Caco-2 (cell line): Measurements from ENCODE around the gene ZNF148. TPM values are rescaled to one million over a fixed set of nuclear protein-coding genes. Genes with fewer than 3 reads are reported as not detected.

Source experiments
- BruUV-seq: library from RNA; stranded (reverse); fragments of 400-500 nt; replicated peaks from 2 replicates; lab custom pipeline; 2021; lab: Mats Ljungman, UMichigan
- CTCF ChIA-PET: fragments of 300-600 bp; sonication (Branson Sonifier 250); formaldehyde crosslinking; loops from one replicate; lab custom pipeline; 2022; ENCODE audit warnings: antibody characterized with exemption; lab: Charles Lee
- POLR2A ChIA-PET: fragments of 300-600 bp; sonication (Branson Sonifier 250); formaldehyde crosslinking; loops from one replicate; lab custom pipeline; 2022; ENCODE audit warnings: antibody characterized with exemption; lab: Charles Lee
- DNase-seq, 2 experiments: peaks; one replicate each; pipeline versions ENCODE4 v3.0.0 to v3.0.0-alpha.2; 2020 to 2022
- H3K27me3 ChIP-seq: replicated peaks from 2 replicates; pipeline ENCODE4 v1.6.0; 2011; ENCODE audit warnings: low read length; ENCODE audit not compliant: control insufficient read depth, insufficient read depth
- H3K36me3 ChIP-seq: 2 replicates; pipeline ENCODE4 v1.5.1; 2011; ENCODE audit warnings: low read length; ENCODE audit not compliant: control insufficient read depth, insufficient read depth
- H3K4me1 ChIP-seq: fragments of 250-450 bp; sonication (Bioruptor Pico); 2 replicates; pipeline ENCODE4 v1.5.1; 2020; ENCODE audit warnings: mild to moderate bottlenecking
- H3K4me3 ChIP-seq: 2 replicates; pipeline ENCODE4 v1.5.1; 2011; ENCODE audit warnings: low read depth, mild to moderate bottlenecking, control low read depth, low read length
- H3K9me3 ChIP-seq: fragments of 250-450 bp; sonication (Bioruptor Pico); 2 replicates; pipeline ENCODE4 v1.5.1; 2020; ENCODE audit warnings: mild to moderate bottlenecking, moderate library complexity
- H3K27ac Mint-ChIP-seq: one replicate; pipeline ENCODE4 v1.8.0; 2022; ENCODE audit warnings: mixed read lengths; ENCODE audit not compliant: unreplicated experiment
- H3K27me3 Mint-ChIP-seq: one replicate; pipeline ENCODE4 v1.8.0; 2022; ENCODE audit warnings: mixed read lengths; ENCODE audit not compliant: insufficient read depth, unreplicated experiment
- H3K36me3 Mint-ChIP-seq: one replicate; pipeline ENCODE4 v1.8.0; 2022; ENCODE audit warnings: mild to moderate bottlenecking, mixed read lengths; ENCODE audit not compliant: insufficient read depth, unreplicated experiment
- H3K4me1 Mint-ChIP-seq: one replicate; pipeline ENCODE4 v1.8.0; 2022; ENCODE audit warnings: low read depth, mixed read lengths; ENCODE audit not compliant: unreplicated experiment
- H3K4me3 Mint-ChIP-seq: one replicate; pipeline ENCODE4 v1.8.0; 2022; ENCODE audit warnings: mild to moderate bottlenecking, moderate library complexity, mixed read lengths; ENCODE audit not compliant: unreplicated experiment
- H3K9me3 Mint-ChIP-seq: one replicate; pipeline ENCODE4 v1.8.0; 2022; ENCODE audit warnings: mixed read lengths; ENCODE audit not compliant: unreplicated experiment
- intact Hi-C: fragments of 100-400 bp; cut with micrococcal nuclease; formaldehyde crosslinking; loops from one replicate; pipeline ENCODE4 v1.10.0; 2022; ENCODE audit not compliant: unreplicated experiment
- total RNA-seq: library from RNA; stranded (reverse); gene quantifications from 2 replicates; pipeline ENCODE4 v1.2.3, GENCODE V29; 2022
- TF ChIP-seq, protein P1 (sequence below), 2 experiments: fragments of 200-600 bp in 1 of 2; IDR thresholded peaks; 1 replicate in 1 of 2; 2 replicates in 1 of 2; pipeline versions ENCODE4 v1.5.1 to v1.8.0; 2011 to 2022; ENCODE audit warnings: antibody characterized with exemption in 1 of 2, control low read depth in 1 of 2, inconsistent platforms in 1 of 2, low read depth in 1 of 2, low read length in 1 of 2, mild to moderate bottlenecking in 1 of 2, moderate library complexity in 1 of 2; ENCODE audit not compliant: insufficient read depth in 1 of 2, severe bottlenecking in 1 of 2, unreplicated experiment in 1 of 2

Gene ZNF148
- total RNA-seq, 1 experiment from 2014 or later, result 33.3 TPM

DNA sequence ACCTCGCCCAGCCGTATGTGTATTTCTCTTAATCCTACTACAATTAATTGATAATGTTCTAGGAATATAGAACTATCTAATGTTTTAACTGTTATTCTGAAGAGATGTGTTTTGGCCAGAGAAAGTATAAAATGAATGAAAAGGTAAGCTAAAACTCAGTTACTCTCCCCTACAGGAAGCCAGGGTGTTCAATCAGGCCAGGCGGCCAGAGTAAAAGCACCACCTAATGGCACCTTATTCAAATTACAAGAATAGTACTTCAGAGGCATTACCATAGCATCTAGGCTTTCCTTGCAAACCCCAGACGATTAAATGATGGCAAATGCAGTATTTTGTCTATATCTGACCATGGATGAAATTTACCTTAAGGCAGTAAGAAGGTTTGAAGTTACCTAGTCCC, 172.9 kb downstream of the ZNF148 start:
- BruUV-seq, result no TSS peak
- no peak for DNase-seq

DNA sequence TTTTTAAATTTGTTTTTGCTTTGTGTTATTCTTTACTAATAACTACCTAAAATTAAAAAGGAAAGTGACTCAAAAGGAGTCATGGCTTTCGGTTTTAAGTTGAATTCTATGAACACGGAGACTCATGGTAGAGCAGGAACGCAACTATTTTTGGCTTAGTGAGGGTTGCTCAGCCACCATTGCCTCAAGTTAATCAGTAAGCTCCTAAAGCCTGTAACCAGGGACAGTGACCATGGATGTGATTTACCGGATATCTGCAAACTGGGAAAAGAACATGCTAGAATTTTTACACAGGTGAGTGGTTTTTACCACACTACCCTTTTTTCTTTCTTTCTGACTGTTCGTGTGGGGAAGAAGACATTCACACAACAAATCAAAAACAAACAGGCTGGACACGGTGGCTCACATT, 174.4 kb downstream of the ZNF148 start:
- TF ChIP-seq, protein P1, sequence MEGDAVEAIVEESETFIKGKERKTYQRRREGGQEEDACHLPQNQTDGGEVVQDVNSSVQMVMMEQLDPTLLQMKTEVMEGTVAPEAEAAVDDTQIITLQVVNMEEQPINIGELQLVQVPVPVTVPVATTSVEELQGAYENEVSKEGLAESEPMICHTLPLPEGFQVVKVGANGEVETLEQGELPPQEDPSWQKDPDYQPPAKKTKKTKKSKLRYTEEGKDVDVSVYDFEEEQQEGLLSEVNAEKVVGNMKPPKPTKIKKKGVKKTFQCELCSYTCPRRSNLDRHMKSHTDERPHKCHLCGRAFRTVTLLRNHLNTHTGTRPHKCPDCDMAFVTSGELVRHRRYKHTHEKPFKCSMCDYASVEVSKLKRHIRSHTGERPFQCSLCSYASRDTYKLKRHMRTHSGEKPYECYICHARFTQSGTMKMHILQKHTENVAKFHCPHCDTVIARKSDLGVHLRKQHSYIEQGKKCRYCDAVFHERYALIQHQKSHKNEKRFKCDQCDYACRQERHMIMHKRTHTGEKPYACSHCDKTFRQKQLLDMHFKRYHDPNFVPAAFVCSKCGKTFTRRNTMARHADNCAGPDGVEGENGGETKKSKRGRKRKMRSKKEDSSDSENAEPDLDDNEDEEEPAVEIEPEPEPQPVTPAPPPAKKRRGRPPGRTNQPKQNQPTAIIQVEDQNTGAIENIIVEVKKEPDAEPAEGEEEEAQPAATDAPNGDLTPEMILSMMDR (IDR thresholded peaks at IDR 0.05; ENCODE audit: insufficient read depth in 1 of 2, low read depth in 1 of 2, low read length in 1 of 2, severe bottlenecking in 1 of 2, unreplicated experiment in 1 of 2), result no peak
- Mint-ChIP-seq H3K27me3 (no peaks in the 10 kb centered on the region), H3K9me3 (no peaks in the 10 kb centered on the region), H3K4me1 (no peaks in the 10 kb centered on the region), H3K27ac (no peak overlapping the region), H3K36me3 (peaks cover 7% of the 10 kb centered on the region), H3K4me3 (no peak overlapping the region)
- BruUV-seq, result no TSS peak
- Histone ChIP-seq H3K27me3 (no peaks in the 10 kb centered on the region), H3K4me1 (no peaks in the 10 kb centered on the region), H3K9me3 (no peaks in the 10 kb centered on the region), H3K4me3 (no peak overlapping the region), H3K36me3 (no peaks in the 10 kb centered on the region; the same call in 1 of the 2 replicates)
- CTCF ChIA-PET, result no interaction called here
- POLR2A ChIA-PET, result no interaction called here
- no peak for DNase-seq
- intact Hi-C loops, result no loop called here

More for the DNA sequence above, 172.9 kb downstream of the ZNF148 start:
- H3K9me3 Mint-ChIP-seq, result no peaks in the 10 kb centered on the region
- no peaks in the 10 kb centered on the region for H3K27me3 Mint-ChIP-seq
- intact Hi-C loops, result no loop called here
- CTCF ChIA-PET, result interaction anchor here (0.6 to 0.7 kb wide), 2 partner anchors 9 to 231 kb away, joined by 4 to 5 read pairs; no protein-coding TSS in a partner anchor
- no peak overlapping the region for H3K27ac Mint-ChIP-seq
- H3K36me3 ChIP-seq, result no peaks in the 10 kb centered on the region; the same call in 1 of the 2 replicates
- H3K4me1 Mint-ChIP-seq, result no peaks in the 10 kb centered on the region
- H3K4me3 Mint-ChIP-seq, result no peak overlapping the region
- H3K4me1 ChIP-seq, result no peaks in the 10 kb centered on the region
- peaks cover 7% of the 10 kb centered on the region for H3K36me3 Mint-ChIP-seq
- no peaks in the 10 kb centered on the region for H3K9me3 ChIP-seq
- no peak overlapping the region for H3K4me3 ChIP-seq
- TF ChIP-seq, protein P1 (IDR thresholded peaks at IDR 0.05; ENCODE audit: insufficient read depth in 1 of 2, low read depth in 1 of 2, low read length in 1 of 2, severe bottlenecking in 1 of 2, unreplicated experiment in 1 of 2), result no peak
- POLR2A ChIA-PET, result no interaction called here
- H3K27me3 ChIP-seq, result no peaks in the 10 kb centered on the region

DNA sequence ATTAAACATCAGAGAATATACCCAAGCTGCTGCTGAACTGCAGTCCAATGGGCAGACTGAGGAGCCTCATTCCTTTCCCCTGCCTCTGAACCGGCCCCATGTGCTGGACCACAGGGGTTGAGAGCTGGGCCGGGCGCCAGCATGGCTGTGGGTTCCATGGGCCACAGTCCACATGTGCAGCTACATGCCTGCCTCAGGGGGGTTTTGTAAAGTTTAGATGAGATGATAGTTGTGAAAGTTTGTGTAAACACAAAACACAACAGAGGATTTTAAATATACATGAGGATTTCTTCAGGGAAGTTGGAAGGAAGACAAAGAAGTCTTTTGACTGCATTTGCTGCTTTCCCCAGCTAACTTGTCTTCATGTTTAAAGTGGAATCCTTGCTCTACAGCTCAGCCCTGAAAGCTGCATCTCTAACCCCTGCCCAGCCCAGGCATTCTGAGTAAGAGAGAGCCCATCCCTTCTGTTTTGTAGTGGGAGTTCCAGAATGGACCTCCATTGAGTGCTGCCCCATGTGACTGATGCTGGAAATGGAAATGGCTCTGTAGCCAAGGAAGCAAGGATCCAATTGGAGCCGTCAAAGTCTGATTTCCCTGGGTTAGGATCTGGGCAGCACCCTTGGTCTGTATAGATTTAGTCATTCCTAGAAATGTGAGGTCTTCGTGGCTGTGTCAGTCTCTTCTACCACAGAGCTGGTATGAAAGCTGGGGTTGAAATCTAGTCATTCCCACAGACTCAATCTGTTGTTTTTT, 180.1 kb downstream of the ZNF148 start:
- no peaks in the 10 kb centered on the region for H3K27me3 Mint-ChIP-seq
- H3K36me3 ChIP-seq, result no peaks in the 10 kb centered on the region
- no peaks in the 10 kb centered on the region for H3K4me1 ChIP-seq
- H3K9me3 Mint-ChIP-seq, result no peaks in the 10 kb centered on the region
- no TSS peak for BruUV-seq
- TF ChIP-seq, protein P1 (IDR thresholded peaks at IDR 0.05; ENCODE audit: insufficient read depth in 1 of 2, low read depth in 1 of 2, low read length in 1 of 2, severe bottlenecking in 1 of 2, unreplicated experiment in 1 of 2), result no peak
- no peaks in the 10 kb centered on the region for H3K9me3 ChIP-seq
- POLR2A ChIA-PET, result no interaction called here
- no peak overlapping the region for H3K27ac Mint-ChIP-seq
- no peak overlapping the region for H3K4me3 Mint-ChIP-seq
- intact Hi-C loops, result no loop called here
- CTCF ChIA-PET, result interaction anchor here (0.7 to 1.3 kb wide), 2 partner anchors 132 to 133 kb away, joined by 3 read pairs; no protein-coding TSS in a partner anchor
- no peaks in the 10 kb centered on the region for H3K4me1 Mint-ChIP-seq
- H3K36me3 Mint-ChIP-seq, result peaks cover 7% of the 10 kb centered on the region
- DNase-seq, result no peak
- no peaks in the 10 kb centered on the region for H3K27me3 ChIP-seq
- H3K4me3 ChIP-seq, result no peak overlapping the region
